Osteoblast (primary cell): Measurements from ENCODE around the gene EED. TPM values are rescaled to one million over a fixed set of nuclear protein-coding genes. Genes with fewer than 3 reads are reported as not detected.

ENCODE experiments used
- DNase-seq: peaks from one replicate; pipeline ENCODE4 v3.0.0; 2011; ENCODE audit warnings: low spot score, mixed read lengths; ENCODE audit not compliant: insufficient read length; ENCODE audit errors: missing footprints
- H2AFZ ChIP-seq: 2 replicates; pipeline ENCODE4 v1.6.0; 2011; ENCODE audit warnings: mild to moderate bottlenecking, low read length
- H3K27ac ChIP-seq: 2 replicates; pipeline ENCODE4 v1.5.1; 2011; ENCODE audit warnings: mild to moderate bottlenecking, low read depth, low read length, moderate library complexity
- H3K27me3 ChIP-seq: 2 replicates; pipeline ENCODE4 v1.6.0; 2012; ENCODE audit warnings: mild to moderate bottlenecking, control low read depth, inconsistent platforms, low read length, moderate library complexity; ENCODE audit not compliant: insufficient read depth
- H3K36me3 ChIP-seq: 2 replicates; pipeline ENCODE4 v1.5.1; 2011; ENCODE audit warnings: mild to moderate bottlenecking, low read length, control low read depth, moderate library complexity; ENCODE audit not compliant: insufficient read depth
- H3K4me1 ChIP-seq: 2 replicates; pipeline ENCODE4 v1.5.1; 2011; ENCODE audit warnings: mild to moderate bottlenecking, low read length, control low read depth, moderate library complexity; ENCODE audit not compliant: insufficient read depth
- H3K4me2 ChIP-seq: 2 replicates; pipeline ENCODE4 v1.6.0; 2011; ENCODE audit warnings: mild to moderate bottlenecking, low read length; ENCODE audit not compliant: insufficient read depth
- H3K4me3 ChIP-seq: fragments of 200-600 bp; sonication (generic); 3 replicates; pipeline ENCODE4 v1.5.1; 2012; ENCODE audit warnings: mild to moderate bottlenecking, low read length, inconsistent platforms; ENCODE audit not compliant: insufficient read depth
- H3K79me2 ChIP-seq: 2 replicates; pipeline ENCODE4 v1.6.0; 2012; ENCODE audit warnings: mild to moderate bottlenecking, low read length, control low read depth, inconsistent platforms; ENCODE audit not compliant: insufficient read depth
- H3K9me3 ChIP-seq: 2 replicates; pipeline ENCODE4 v1.5.1; 2011; ENCODE audit warnings: low read depth, low read length, control low read depth
- H4K20me1 ChIP-seq: 2 replicates; pipeline ENCODE4 v1.6.0; 2012; ENCODE audit warnings: mild to moderate bottlenecking, low read length, control low read depth; ENCODE audit not compliant: insufficient read depth
- CTCF ChIP-seq: IDR thresholded peaks from 2 replicates; pipeline ENCODE4 v1.5.1; 2011; ENCODE audit warnings: mild to moderate bottlenecking, low read depth, low read length, moderate library complexity; ENCODE audit errors: extremely low read depth
- total RNA-seq: library from RNA; depleted of rRNA; stranded (reverse); fragments of >200 nt; gene quantifications from 2 replicates; pipeline ENCODE4 v1.2.3, GENCODE V29; 2012

EED gene
- total RNA-seq, 1 donor: 12.3 TPM

- no peak overlapping the region for H3K27ac ChIP-seq
- no peaks in the 10 kb centered on the region for H3K79me2 ChIP-seq
- no peaks in the 10 kb centered on the region for H3K9me3 ChIP-seq
- no peak overlapping the region for H3K4me2 ChIP-seq
- H3K27me3 ChIP-seq: no peaks in the 10 kb centered on the region
- no peak for DNase-seq
- no peak overlapping the region for H2AFZ ChIP-seq
- no peaks in the 10 kb centered on the region for H4K20me1 ChIP-seq
- H3K4me1 ChIP-seq: peaks cover 4% of the 10 kb centered on the region
- no peak for TF ChIP-seq CTCF
- no peak overlapping the region for H3K4me3 ChIP-seq
- H3K36me3 ChIP-seq: no peaks in the 10 kb centered on the region
Observed at GRCh38 chr11:86206337-86206695, 38.2 kb upstream of the EED start.

- H3K79me2 ChIP-seq: no peaks in the 10 kb centered on the region
- no peak overlapping the region for H3K4me3 ChIP-seq
- H2AFZ ChIP-seq: no peak overlapping the region
- no peaks in the 10 kb centered on the region for H3K36me3 ChIP-seq
- no peak for DNase-seq
- no peaks in the 10 kb centered on the region for H3K9me3 ChIP-seq
- H3K4me1 ChIP-seq: no peaks in the 10 kb centered on the region
- no peak for TF ChIP-seq CTCF
- no peak overlapping the region for H3K4me2 ChIP-seq
- H3K27ac ChIP-seq: no peak overlapping the region
- H3K27me3 ChIP-seq: no peaks in the 10 kb centered on the region
- no peaks in the 10 kb centered on the region for H4K20me1 ChIP-seq
Observed at GRCh38 chr11:86207413-86207812, 37.1 kb upstream of the EED start.

GRCh38 chr11:86208572-86208971, 36.0 kb upstream of the EED start:
- H3K27me3 ChIP-seq: no peaks in the 10 kb centered on the region
- H3K9me3 ChIP-seq: no peaks in the 10 kb centered on the region
- no peaks in the 10 kb centered on the region for H4K20me1 ChIP-seq
- H3K4me3 ChIP-seq: no peak overlapping the region
- DNase-seq: no peak
- no peak for TF ChIP-seq CTCF
- no peaks in the 10 kb centered on the region for H3K4me1 ChIP-seq
- H3K79me2 ChIP-seq: no peaks in the 10 kb centered on the region
- no peak overlapping the region for H3K4me2 ChIP-seq
- H3K36me3 ChIP-seq: no peaks in the 10 kb centered on the region
- no peak overlapping the region for H3K27ac ChIP-seq
- H2AFZ ChIP-seq: no peak overlapping the region

- Histone ChIP-seq H3K36me3 (no peaks in the 10 kb centered on the region), H3K79me2 (no peaks in the 10 kb centered on the region), H3K27ac (no peak overlapping the region), H3K9me3 (no peaks in the 10 kb centered on the region), H3K27me3 (no peaks in the 10 kb centered on the region), H3K4me1 (no peaks in the 10 kb centered on the region), H2AFZ (no peak overlapping the region), H3K4me2 (no peak overlapping the region), H3K4me3 (no peak overlapping the region), H4K20me1 (no peaks in the 10 kb centered on the region)
- no peak for DNase-seq
- TF ChIP-seq CTCF: no peak
Observed at GRCh38 chr11:86209806-86210657, 34.5 kb upstream of the EED start.
